HG02885 (cell line): ENCODE data around the gene DAGLB.
A peak's percentile ranks its signal among the peaks of the same experiment; 100 is the strongest.

Source experiments
- ATAC-seq: cut with Tn5 transposase; IDR thresholded peaks from one replicate; pipeline ENCODE4 v1.9.1; 2021; ENCODE audit warnings: mild to moderate bottlenecking; ENCODE audit not compliant: unreplicated experiment, poor library complexity

Gene DAGLB, protein sequence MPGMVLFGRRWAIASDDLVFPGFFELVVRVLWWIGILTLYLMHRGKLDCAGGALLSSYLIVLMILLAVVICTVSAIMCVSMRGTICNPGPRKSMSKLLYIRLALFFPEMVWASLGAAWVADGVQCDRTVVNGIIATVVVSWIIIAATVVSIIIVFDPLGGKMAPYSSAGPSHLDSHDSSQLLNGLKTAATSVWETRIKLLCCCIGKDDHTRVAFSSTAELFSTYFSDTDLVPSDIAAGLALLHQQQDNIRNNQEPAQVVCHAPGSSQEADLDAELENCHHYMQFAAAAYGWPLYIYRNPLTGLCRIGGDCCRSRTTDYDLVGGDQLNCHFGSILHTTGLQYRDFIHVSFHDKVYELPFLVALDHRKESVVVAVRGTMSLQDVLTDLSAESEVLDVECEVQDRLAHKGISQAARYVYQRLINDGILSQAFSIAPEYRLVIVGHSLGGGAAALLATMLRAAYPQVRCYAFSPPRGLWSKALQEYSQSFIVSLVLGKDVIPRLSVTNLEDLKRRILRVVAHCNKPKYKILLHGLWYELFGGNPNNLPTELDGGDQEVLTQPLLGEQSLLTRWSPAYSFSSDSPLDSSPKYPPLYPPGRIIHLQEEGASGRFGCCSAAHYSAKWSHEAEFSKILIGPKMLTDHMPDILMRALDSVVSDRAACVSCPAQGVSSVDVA

GRCh38 chr7:6447581-6448199 lies at the start of gene DAGLB:
DAGLB (minus strand) TSS chr7:6447954; CDS start chr7:6447842, 112 bp downstream.
- ATAC-seq = peak; percentile 85

DNA sequence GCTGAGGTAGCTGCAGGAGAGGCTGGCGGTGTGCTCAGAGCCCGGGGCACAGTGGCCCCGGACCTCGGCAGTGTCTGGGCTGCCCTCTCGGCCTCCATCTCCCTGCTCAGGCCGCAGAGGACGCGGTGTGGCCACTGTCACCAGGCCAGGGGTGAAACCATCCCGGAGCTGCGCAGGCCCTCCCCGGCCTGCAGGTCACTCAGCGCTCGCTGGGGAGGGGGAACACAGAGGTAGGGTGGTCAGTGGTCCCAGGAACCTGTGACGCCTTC lies 49.8 kb upstream of the DAGLB start:
- no peak for ATAC-seq

DNA sequence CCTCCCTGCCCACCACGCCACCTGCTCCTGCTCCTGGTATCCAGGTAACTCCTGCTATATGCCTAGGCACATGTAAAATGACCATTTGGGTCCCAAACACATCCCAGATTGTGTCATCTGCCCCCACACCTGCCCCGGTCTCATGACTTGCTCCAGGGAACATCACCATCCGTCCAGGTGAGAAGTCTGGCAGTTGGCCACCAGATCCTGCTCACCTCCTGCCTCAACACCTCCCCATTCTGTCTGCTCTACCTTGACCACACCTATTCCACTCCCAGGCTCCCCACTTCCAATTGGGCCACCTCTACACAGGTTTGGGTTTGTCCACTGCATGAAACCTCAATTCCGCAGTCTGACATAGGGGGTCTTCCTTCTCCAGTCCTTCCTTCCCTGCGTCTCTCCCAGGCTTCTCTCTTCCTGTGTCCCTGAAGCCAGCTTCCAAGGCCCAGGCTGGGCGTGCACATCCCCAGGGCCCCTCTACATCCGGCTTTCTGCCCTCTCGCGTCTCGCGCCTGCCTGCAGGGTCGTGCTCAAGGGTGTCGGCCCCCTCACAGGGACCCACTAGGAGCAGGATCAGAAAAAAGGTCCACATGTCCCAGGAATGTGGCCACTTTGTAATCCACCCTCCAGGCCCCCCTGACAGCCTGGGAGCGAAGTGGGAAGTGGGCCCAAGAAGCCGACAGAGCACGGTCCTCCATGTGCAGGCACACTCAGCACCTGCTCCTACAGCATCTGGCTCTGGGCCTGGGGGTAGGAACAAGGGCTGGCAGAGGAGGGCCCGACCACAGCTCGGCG lies 49.3 kb upstream of the DAGLB start:
- no peak for ATAC-seq

DNA sequence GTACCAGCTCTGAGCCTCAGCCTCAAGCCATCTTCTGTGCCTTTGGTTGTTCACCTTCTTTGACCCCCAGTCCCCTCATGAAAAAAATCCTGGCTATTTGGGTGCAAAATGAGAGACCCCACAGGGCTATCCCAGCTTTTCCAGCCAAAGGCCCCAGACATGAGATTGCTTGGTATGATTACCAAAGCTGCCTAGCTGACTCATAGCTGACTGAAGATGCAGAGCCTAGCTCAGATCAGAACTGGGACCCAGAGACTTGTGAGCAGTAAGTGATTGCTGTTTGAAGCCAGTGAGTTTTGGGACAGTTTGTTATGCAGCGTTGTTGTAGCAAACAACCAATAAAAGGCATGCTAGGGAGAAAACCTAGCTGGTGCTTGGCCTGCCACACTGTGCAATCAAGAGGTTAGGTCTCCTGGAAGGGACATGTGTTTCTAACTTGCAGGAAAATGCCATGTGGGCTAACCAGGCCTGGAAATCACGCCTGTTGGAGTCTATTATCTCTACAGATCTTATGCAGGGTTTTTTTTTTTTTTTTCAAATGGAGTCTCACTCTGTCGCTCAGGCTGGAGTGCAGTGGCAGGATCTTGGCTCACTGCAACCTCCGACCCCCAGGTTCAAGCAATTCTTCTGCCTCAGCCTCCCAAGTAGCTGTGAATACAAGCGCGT lies 48.0 kb upstream of the DAGLB start:
- no peak for ATAC-seq

- no peak for ATAC-seq
Observed at GRCh38 chr7:6494365-6494764, 46.6 kb upstream of the DAGLB start.

DNA sequence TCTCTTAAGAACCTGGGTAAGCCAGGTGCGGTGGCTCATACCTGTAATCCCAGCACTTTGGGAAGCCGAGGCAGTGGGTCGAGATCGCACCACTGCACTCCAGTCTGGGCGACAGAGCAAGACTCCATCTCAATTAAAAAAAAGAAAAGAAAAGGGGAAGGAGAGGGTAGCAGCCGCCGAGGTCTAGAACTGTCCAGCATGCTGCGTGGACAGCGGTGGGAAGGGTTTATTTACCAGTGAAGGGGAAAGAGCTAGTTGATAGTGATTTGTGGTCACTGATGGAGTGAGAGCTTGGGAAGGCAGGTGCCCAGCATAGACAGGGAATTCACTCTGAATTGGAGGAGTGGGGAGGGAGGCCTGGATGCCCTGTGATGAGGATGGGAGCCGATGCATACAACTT lies 43.4 kb upstream of the DAGLB start:
- ATAC-seq = no peak

DNA sequence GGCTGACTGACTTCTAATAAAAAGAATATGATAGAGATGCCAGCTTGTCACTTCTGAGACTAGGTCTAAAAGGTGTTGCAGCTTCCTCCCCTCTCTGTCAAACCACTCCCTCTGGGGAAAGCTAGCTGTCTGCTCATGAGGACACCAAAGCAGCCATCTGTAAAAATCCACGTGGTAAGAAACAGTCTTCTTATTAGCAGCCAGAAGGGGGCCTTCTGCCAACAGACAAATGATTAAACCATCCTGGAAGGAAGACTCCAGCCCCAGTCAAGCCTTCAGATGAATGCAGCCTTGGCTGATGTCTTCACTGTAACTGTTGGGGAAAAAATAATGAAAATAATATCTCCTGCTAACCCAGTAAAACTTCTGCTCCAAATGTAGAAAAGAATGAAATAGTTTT lies 41.9 kb upstream of the DAGLB start:
- ATAC-seq = no peak

DNA sequence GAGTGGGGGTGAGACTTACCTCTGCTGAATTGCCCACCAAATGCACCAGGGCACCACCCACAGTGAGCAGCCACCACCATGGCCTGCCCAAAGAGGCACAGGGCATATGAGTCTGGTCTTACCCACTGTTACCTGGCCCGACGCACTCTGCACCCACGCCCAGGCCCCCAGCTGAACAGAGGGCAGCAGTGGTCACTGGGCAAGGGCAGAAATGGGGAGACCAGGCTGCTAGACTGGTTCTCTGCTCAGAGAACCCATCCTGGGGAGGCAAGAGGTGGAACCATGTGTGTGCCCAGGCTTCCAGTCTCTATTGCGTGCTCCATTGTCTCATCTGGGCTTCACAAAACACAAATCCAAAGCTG lies 39.4 kb upstream of the DAGLB start:
- no peak for ATAC-seq

DNA sequence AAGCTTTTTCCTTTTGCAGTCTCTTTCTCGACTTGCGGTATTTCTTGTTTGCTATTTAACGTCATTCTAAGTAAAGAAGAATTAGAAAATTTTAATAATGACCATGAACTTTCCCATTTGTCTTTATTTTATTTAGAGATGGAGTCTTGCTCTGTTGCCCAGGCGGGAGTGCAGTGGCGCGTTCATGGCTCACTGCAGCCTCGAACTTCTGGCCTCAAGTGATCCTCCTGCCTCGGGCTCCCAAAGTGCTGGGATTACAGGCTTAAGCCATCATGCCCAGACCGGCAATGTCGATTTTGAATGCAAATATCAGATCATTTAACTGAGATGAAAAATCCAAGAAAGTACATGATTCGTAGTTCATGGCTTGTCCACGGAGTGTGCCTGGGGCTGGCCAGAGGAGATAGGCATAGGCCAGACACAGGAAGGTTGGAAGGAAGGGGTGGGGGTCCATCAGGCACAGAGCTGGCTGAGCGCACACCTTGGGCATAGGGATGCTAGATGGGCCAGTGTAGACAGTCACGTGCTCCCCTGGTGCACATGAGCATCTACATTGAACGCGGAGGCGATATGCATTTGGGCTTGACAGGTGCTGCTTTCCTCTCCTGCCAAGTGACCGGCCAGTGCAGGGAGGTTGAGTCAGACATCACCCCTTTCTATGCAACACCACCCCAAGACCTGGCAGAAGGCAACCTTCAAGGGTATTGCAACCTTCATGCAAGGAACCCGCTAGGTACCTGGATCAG lies 38.9 kb upstream of the DAGLB start:
- ATAC-seq = no peak

DNA sequence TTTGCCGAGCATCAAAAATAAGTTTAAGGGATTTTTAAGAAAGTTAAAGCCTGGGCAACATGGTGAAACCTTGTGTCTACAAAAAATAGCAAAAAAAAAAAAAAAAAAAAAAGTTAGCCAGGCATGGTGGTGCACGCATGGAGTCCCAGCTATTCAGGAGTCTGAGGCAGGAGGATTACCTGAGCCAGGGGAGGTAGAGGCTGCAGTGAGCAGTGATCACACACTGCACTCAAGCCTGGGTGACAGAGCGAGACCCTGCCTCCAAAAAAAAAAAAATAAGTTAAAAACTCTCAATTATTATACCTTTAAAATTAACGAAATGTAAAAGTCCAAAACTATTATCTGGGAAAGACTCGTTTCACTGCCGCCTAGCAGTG lies 35.0 kb upstream of the DAGLB start:
- no peak for ATAC-seq

GRCh38 chr7:6482307-6482706 lies 34.6 kb upstream of the DAGLB start:
- no peak for ATAC-seq

DNA sequence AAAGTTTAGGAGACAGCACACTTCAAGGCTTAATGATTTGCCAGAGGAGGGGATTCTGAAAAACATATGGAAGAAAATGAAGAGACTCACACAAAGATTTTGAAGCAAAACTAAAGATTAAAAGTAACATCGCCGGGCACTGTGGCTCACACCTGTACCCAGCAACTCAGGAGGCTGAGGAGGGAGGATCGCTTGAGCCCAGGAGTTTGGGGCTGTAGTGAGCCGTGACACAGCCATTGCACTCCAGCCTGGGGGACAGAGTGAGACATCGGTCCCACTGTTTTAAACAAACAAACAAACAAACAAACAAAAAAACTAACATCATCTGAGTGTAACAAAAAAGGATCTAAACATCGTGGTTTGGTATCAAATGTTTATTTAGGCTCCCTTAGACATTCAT lies 33.7 kb upstream of the DAGLB start:
- ATAC-seq = no peak

DNA sequence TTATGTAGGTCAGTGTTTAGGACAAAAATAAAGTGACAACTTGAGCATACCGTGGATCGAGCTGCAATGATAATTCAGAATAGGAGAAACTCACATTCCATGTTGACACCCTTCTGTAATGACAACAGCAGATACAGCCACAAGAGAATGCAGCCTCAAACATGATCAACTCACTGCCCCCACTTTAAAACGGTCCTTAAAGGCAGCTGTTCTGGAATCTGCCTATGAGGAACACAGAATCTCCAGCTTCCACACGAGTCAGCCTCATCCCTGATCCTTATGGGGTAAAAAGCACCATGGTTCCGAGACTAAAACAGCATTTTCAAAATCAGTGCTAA lies 32.5 kb upstream of the DAGLB start:
- ATAC-seq = no peak

- ATAC-seq = no peak
Observed at GRCh38 chr7:6479067-6479466, 31.3 kb upstream of the DAGLB start.

GRCh38 chr7:6478186-6478585 lies 30.4 kb upstream of the DAGLB start:
- ATAC-seq = no peak

GRCh38 chr7:6477318-6477660 lies 29.5 kb upstream of the DAGLB start:
- ATAC-seq = no peak

DNA sequence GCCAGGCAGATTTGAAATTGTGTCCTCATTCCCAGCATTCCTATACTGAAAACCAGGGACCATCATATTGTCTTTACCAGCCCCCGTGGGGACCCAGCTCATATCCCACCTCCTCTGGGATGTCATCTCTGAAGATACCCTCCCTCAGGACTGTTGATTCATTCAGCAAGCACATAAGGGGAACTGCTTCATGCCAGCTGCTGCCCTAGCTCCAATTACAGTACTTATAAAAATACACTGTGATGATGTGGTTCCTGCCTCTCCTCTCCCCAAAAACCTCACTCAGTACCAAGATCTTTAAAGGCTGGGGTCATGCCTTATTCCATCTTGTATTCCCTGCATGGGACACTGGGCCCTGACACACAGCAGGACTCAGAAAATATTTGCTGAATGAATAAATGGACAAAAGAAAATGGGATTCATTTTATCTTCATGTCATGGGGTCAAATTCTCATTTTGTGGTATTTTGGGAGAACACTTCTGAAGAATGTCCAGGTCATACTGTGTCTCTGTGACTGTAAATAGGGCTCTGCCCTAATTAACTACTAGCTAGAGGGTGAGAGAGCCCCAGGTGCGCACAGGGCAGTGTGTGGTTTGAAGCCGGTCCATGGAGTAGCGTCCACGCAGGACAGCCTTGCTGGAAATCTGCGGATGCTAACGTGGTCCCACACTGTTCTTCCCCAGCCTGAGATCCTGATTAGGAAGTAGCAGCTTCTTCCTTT lies 29.0 kb upstream of the DAGLB start:
- no peak for ATAC-seq

DNA sequence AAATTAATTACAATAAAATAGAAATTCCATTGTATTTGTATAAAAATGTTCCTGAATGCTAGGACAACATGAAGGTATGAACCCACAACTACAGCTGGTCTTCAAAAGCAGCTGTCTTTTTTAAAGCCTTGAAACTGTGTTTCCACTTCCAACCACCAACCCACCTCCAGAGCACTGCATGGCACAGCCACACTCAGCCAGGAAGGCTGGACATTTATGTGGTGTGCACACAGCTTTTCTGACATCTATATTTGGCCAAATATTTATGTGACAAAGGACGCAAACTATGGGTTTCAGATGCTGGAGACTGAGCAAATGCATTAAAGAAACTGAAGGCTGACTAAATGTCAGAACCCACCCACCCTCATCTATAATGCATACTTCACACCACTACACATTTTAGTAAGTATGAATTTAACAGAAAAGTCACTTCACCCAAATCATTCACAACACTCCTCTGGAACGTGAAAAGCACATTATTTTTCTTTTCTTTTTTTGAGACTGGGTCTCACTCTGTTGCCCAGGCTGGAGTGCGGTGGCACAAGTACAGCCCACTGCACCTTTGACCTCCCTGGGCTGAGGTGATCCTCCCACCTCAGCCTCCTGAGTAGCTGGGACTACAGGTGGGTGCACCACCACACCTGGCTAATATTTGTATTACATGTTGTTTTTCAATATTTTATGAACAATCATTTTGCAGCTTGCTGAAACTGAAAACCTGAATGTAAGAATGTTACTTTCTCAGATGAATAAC lies 27.9 kb upstream of the DAGLB start:
- no peak for ATAC-seq

DNA sequence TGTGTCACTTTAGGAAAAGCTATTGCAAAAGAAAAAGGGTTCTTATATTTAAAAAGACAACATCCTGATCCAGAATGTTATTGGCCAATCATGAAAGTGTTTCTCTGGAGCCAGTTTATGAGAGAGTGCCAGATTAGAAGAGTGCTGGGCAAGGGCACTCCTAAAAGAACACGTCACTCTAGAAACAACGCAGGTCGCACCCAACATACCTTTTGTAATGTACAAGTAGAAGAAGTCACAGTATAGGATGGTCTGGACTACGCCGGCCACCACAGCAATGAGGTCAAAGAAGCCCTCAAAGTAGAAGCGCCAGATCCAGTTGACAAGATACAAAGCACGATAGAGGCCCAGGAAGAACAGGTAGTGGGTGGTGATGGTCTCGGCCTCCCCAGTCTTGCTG lies 18.1 kb upstream of the DAGLB start:
- no peak for ATAC-seq
